ENCODE measurements around the gene UNCX.

DNA sequence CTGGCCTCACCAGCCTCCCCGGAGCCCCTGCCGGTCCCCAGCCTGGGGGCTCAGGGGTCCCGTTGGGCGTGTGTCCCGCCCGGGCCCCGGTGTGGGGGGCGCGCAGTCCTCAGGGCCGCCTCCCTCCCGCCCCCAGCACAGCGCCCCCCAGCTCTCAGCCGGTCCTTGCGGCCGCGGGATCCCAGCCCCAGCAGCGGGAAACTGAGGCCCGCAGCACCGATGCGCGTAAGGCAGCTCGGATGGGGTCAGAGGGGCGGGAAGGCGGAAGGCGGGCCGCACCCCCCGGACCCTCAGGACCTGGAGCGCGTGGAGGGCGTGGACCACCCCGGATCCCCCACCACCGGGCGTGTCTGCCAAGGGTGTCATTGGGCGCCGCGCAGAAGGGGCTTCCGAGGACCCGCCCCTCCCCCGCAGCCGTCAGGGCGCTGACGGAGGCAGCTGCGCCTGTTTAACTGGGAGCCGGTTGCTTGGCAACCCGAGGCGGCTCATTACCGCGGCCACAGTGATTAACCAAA lies 14.9 kb downstream of the UNCX start:
- TF ChIP-seq CTCF (IDR thresholded peaks at IDR 0.05) (no peak), POLR2A (IDR thresholded peaks at IDR 0.05) (no peak)

Data from lower leg skin (tissue), 3 donors.